ENCODE measurements around the gene UNC13D. TPM values are rescaled to one million over a fixed set of nuclear protein-coding genes. Genes with fewer than 3 reads are reported as not detected.

The UNC13D gene
- total RNA-seq, 2 donors from 2014 or later: 8.6 to 21.8 TPM

- Histone ChIP-seq H3K27me3 (no peaks in the 10 kb centered on the region), H3K9me3 (no peaks in the 10 kb centered on the region), H3K27ac (no peak overlapping the region), H3K4me3 (no peak overlapping the region), H3K4me1 (peaks cover 18% of the 10 kb centered on the region), H3K36me3 (replicated peaks in 1 of 2; ENCODE audit: insufficient read depth in 1 of 2, low read depth in 2 of 2) (no peaks in the 10 kb centered on the region)
- DNase-seq: no peak
- ATAC-seq: no peak
- WGBS, 2 donors: 91 to 92% methylated on average over 8 to 15 of the region's 19 CpGs
- intact Hi-C loops (cut with DNase I): no loop called here
- TF ChIP-seq POLR2A (IDR thresholded peaks at IDR 0.05) (no peak), CTCF (IDR thresholded peaks at IDR 0.05) (no peak)
These were observed 15.5 kb downstream of the UNC13D start for GRCh38 chr17:75828741-75829140.

- H3K9me3 ChIP-seq: no peaks in the 10 kb centered on the region
- ATAC-seq (no peak), DNase-seq (no peak)
- peak overlapping the region in 3 of 4 donors; percentile 44 to 72 (median 58) for H3K27ac ChIP-seq
- H3K36me3 ChIP-seq (replicated peaks in 1 of 2; ENCODE audit: insufficient read depth in 1 of 2, low read depth in 2 of 2): no peaks in the 10 kb centered on the region
- H3K27me3 ChIP-seq: no peaks in the 10 kb centered on the region
- TF ChIP-seq POLR2A (IDR thresholded peaks at IDR 0.05): no peak
- no peak for TF ChIP-seq CTCF (IDR thresholded peaks at IDR 0.05)
- no peak overlapping the region for H3K4me3 ChIP-seq
- WGBS, 2 donors: 72 to 81% methylated on average over 10 to 11 of the region's 11 CpGs
- intact Hi-C loops (cut with DNase I): no loop called here
- H3K4me1 ChIP-seq: peaks cover 23% of the 10 kb centered on the region
These were observed 16.2 kb downstream of the UNC13D start for GRCh38 chr17:75828076-75828400.

DNA sequence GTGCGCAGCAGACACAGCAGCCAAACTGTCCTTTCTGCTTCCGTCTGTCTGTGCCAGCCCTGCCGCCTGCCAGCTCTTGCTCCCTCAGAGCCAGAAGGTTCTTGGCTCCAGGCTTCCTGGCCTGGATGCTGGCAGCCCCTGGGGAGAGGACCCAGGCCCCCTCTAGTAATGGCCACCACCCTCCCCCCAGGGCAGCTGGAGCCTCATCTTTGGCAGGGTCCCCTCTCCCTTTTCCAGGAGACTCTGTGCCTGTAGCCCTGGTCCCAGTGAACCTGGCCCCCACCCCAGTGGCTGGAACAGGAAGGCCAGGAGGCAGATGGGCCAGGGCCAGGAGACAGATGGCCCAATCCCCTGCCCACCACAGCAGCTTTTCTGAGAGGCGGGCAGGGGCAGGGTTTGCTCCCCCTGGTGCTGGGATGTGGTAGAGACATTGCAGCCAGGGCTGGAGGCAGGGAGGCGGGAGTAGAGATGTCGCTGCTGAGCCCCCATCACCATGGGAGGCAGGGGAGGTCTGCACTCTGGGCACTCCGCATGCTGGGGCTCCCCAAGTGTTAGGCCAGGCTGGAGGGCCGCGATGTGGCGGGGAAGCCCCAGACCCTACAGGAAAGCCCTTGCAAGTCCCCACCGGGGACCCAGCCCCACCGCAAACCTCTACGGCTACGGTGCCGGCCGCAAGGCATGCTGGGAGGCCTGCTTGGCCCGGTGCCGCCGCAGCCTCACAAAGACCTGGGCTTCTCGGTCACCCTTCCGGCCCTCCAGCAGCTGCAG is 16.7 kb downstream of the UNC13D start:
- no peaks in the 10 kb centered on the region for H3K9me3 ChIP-seq
- intact Hi-C loops (cut with DNase I): no loop called here
- ATAC-seq: peak; percentile 73
- no peaks in the 10 kb centered on the region for H3K36me3 ChIP-seq (replicated peaks in 1 of 2; ENCODE audit: insufficient read depth in 1 of 2, low read depth in 2 of 2)
- H3K4me3 ChIP-seq: no peak overlapping the region
- no peaks in the 10 kb centered on the region for H3K27me3 ChIP-seq
- DNase-seq: peak; percentile 65 to 72 (median 67)
- peak; percentile 52 to 73 (median 62) for TF ChIP-seq CTCF (IDR thresholded peaks at IDR 0.05)
- TF ChIP-seq POLR2A (IDR thresholded peaks at IDR 0.05): no peak
- H3K4me1 ChIP-seq: peaks cover 28% of the 10 kb centered on the region
- WGBS, 2 donors: 24 to 80% methylated on average over 2 to 21 of the region's 21 CpGs
- peak overlapping the region in 3 of 4 donors; percentile 44 to 72 (median 58) for H3K27ac ChIP-seq

DNA sequence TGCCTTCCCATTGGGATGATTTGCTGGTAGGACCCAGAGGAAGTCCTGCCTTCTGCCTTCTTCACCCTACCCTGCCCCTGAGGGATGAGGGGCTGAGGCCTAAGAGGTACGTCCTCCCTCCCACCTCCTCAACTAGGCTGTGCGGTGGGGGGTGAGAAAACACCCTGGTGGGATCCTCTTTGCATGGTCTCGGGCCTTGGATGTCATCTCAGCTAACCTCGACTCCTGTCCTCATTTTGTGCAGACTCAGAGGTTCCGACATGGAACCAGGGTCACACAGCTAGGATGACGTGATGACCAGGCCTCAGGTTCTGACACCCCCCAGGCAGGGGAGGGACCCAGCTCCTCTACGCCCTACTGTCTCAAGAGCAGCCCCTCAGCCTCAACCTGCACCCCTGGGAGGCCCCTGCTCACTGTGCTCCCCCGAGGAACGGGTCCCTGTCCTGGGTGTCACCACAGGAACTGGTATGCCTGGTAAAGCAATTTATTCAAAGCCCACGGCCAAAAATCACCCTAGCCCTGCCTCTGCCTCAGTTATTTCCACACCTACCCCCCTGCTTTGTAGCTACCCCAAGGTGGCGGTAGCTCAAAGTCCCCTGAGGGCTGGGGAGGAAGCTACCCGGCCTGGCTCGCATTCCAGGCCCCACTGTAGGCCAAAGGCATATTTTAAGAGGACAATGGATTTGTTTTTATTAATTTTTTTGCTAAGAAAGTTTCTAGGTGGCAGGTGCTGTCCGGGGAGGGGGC is 17.5 kb downstream of the UNC13D start:
- 61 to 70% methylated on average over 11 to 13 of the region's 14 CpGs for WGBS, 2 donors
- no peaks in the 10 kb centered on the region for H3K36me3 ChIP-seq (replicated peaks in 1 of 2; ENCODE audit: insufficient read depth in 1 of 2, low read depth in 2 of 2)
- intact Hi-C loops (cut with DNase I): no loop called here
- no peaks in the 10 kb centered on the region for H3K27me3 ChIP-seq
- H3K27ac ChIP-seq: peak overlapping the region in 3 of 4 donors; percentile 44 to 72 (median 58)
- no peak for DNase-seq
- ATAC-seq: no peak
- peaks cover 36% of the 10 kb centered on the region for H3K4me1 ChIP-seq
- no peaks in the 10 kb centered on the region for H3K9me3 ChIP-seq
- H3K4me3 ChIP-seq: no peak overlapping the region
- TF ChIP-seq CTCF (IDR thresholded peaks at IDR 0.05) (no peak), POLR2A (IDR thresholded peaks at IDR 0.05) (no peak)
